Esophagus muscularis mucosa (tissue), 4 donors: ENCODE data around the gene POFUT2. TPM values are rescaled to one million over a fixed set of nuclear protein-coding genes. Genes with fewer than 3 reads are reported as not detected.

ENCODE experiments used
- DNase-seq: peaks from one replicate; pipeline ENCODE4 v3.0.0-alpha.2; 2017; ENCODE audit errors: extremely low spot score
- H3K27ac ChIP-seq, 4 donors: fragments of 200-600 bp; sonication (generic); replicated peaks in 1 of 4; 1 replicate in 3 of 4; 2 replicates in 1 of 4; pipeline ENCODE4 v1.5.1; 2016 to 2019; ENCODE audit warnings: mild to moderate bottlenecking in 1 of 4
- H3K27me3 ChIP-seq, 4 donors: fragments of 200-600 bp; sonication (generic); one replicate each; pipeline versions ENCODE4 v1.5.1 to v1.6.0; 2016 to 2019
- H3K36me3 ChIP-seq, 4 donors: fragments of 200-600 bp; sonication (generic); one replicate each; pipeline ENCODE4 v1.5.1; 2016 to 2019
- H3K4me1 ChIP-seq, 4 donors: fragments of 200-600 bp; sonication (generic); one replicate each; pipeline ENCODE4 v1.5.1; 2016 to 2019
- H3K4me3 ChIP-seq, 4 donors: fragments of 200-600 bp; sonication (generic); 1 replicate in 2 of 4; 2 replicates in 2 of 4; pipeline ENCODE4 v1.5.1; 2016 to 2019; ENCODE audit warnings: mild to moderate bottlenecking in 4 of 4, moderate library complexity in 1 of 4
- H3K9me3 ChIP-seq, 4 donors: fragments of 200-600 bp; sonication (generic); 1 replicate in 3 of 4; 2 replicates in 1 of 4; pipeline ENCODE4 v1.5.1; 2016 to 2019
- EP300 ChIP-seq: sonication (generic); formaldehyde crosslinking; IDR thresholded peaks from one replicate; pipeline ENCODE4 v1.6.1; 2017; ENCODE audit warnings: antibody characterized with exemption
- POLR2A ChIP-seq: fragments of 450-650 bp; IDR thresholded peaks from one replicate; pipeline ENCODE4 v1.6.1; 2017; ENCODE audit warnings: antibody characterized with exemption, moderate library complexity, mild to moderate bottlenecking, low read depth
- POLR2AphosphoS5 ChIP-seq, 2 donors: sonication (generic); formaldehyde crosslinking; IDR thresholded peaks; one replicate each; pipeline ENCODE4 v1.6.1; 2017; ENCODE audit warnings: antibody characterized with exemption in 2 of 2
- WGBS: methylation state at CpG from one replicate; pipeline ENCODE4 v1.1.5; 2018; 5-methylcytosine and 5-hydroxymethylcytosine counted together
- intact Hi-C: fragments of 100-400 bp; cut with DNase I; formaldehyde crosslinking; loops from one replicate; pipeline ENCODE4 v1.15.1; 2023
- total RNA-seq, 4 donors: library from RNA; depleted of rRNA; stranded (reverse); fragments of >200 nt; gene quantifications; one replicate each; pipeline versions ENCODE4 v1.1.0 to v1.2.1, GENCODE V29; 2016
- TF ChIP-seq, protein P1 (sequence below), 3 experiments: fragments of 200-600 bp in 2 of 3; fragments of 450-650 bp in 1 of 3; sonication (generic) in 2 of 3; IDR thresholded peaks; one replicate each; pipeline ENCODE4 v1.5.1; 2017 to 2019; ENCODE audit warnings: antibody characterized with exemption in 3 of 3, mild to moderate bottlenecking in 2 of 3, moderate library complexity in 1 of 3

The POFUT2 gene
- total RNA-seq, 4 donors from 2014 or later: 15.8 to 21.6 (median 18.7) TPM

GRCh38 chr21:45269861-45270260 is 17.8 kb downstream of the POFUT2 start:
- Histone ChIP-seq H3K36me3 (peaks cover 48 to 95% (median 76%) of the 10 kb centered on the region in 4 donors), H3K4me1 (no peaks in the 10 kb centered on the region), H3K27ac (no peak overlapping the region), H3K4me3 (no peak overlapping the region), H3K9me3 (peaks cover 0 to 6% (median 3%) of the 10 kb centered on the region in 4 donors), H3K27me3 (no peaks in the 10 kb centered on the region)
- DNase-seq: no peak
- intact Hi-C loops: loop anchor here (10.0 kb wide), 1 partner anchor 325 kb away; the partner anchor contains the start of gene SLX9
- TF ChIP-seq, protein P1, sequence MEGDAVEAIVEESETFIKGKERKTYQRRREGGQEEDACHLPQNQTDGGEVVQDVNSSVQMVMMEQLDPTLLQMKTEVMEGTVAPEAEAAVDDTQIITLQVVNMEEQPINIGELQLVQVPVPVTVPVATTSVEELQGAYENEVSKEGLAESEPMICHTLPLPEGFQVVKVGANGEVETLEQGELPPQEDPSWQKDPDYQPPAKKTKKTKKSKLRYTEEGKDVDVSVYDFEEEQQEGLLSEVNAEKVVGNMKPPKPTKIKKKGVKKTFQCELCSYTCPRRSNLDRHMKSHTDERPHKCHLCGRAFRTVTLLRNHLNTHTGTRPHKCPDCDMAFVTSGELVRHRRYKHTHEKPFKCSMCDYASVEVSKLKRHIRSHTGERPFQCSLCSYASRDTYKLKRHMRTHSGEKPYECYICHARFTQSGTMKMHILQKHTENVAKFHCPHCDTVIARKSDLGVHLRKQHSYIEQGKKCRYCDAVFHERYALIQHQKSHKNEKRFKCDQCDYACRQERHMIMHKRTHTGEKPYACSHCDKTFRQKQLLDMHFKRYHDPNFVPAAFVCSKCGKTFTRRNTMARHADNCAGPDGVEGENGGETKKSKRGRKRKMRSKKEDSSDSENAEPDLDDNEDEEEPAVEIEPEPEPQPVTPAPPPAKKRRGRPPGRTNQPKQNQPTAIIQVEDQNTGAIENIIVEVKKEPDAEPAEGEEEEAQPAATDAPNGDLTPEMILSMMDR (IDR thresholded peaks at IDR 0.05): no peak
- TF ChIP-seq POLR2AphosphoS5 (IDR thresholded peaks at IDR 0.05): no peak
- no peak for TF ChIP-seq POLR2A
- no peak for TF ChIP-seq EP300
- WGBS: 93% methylated on average over 13 of the region's 13 CpGs

DNA sequence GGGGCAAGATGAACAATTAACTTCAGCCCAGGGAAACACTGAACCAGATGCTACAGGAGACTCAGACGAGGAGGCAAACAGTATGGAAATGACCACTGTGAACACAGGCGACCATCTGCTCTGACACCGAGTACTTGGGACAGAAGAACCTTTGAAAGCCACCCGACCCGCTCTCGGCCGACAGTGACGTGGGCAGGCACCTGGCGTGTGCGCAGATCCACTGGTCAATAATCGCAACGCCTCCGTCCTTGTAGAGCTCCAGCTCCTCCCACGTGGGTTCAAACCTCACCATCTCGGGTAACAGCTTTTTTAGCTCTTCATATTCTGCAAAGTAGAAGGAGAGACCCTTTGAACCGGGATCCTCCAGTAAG is 20.3 kb downstream of the POFUT2 start:
- H3K27ac ChIP-seq: no peak overlapping the region
- no peaks in the 10 kb centered on the region for H3K4me1 ChIP-seq
- no peak overlapping the region for H3K4me3 ChIP-seq
- 89% methylated on average over 16 of the region's 16 CpGs for WGBS
- peaks cover 45 to 95% (median 83%) of the 10 kb centered on the region in 4 donors for H3K36me3 ChIP-seq
- no peak for DNase-seq
- intact Hi-C loops: no loop called here
- H3K9me3 ChIP-seq: peaks cover 0 to 6% (median 3%) of the 10 kb centered on the region in 4 donors
- TF ChIP-seq EP300 (no peak), POLR2A (no peak), POLR2AphosphoS5 (IDR thresholded peaks at IDR 0.05) (no peak)
- TF ChIP-seq, protein P1 (IDR thresholded peaks at IDR 0.05): no peak
- H3K27me3 ChIP-seq: no peaks in the 10 kb centered on the region

DNA sequence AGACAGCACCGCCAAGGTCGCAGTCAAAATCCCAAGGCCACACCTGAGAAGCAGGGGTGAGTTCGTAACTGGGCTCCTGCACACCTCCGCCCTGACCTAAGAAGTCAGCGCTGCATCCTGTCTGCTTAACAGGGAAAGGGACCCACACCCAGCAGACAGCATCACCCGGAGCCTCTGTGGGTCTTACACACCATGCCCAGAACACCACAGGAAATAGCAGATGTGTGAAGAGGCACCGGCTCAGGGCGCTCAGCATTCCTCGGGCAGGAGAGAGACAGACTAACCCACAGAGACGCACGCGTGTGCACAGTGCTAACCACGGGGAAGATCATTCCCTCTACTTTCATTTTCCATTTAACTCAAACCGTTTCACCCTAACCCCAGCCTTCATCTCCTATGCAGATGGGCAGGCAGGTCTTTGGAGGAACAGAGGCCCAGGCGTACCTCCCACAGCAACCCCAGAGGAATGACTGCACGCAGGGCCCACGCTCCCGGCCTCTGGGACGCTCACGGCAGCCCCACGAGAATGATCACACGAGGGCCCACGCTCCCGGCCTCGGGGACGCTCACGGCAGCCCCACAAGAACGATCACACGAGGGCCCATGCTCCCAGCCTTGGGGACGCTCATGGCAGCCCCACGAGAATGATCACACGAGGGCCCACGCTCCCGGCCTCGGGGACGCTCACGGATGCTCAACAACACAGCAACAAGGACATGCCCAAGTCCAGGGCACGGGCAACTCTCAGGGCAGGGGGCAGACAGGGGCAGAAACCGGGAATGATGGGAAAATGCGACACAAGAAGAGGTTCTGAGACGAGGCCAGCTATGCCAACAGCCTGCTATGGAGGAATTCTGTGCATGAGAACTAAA is 20.9 kb downstream of the POFUT2 start:
- 88% methylated on average over 35 of the region's 41 CpGs for WGBS
- Histone ChIP-seq H3K36me3 (peaks cover 43 to 90% (median 79%) of the 10 kb centered on the region in 4 donors), H3K27ac (no peak overlapping the region), H3K27me3 (no peaks in the 10 kb centered on the region), H3K4me3 (no peak overlapping the region), H3K4me1 (no peaks in the 10 kb centered on the region), H3K9me3 (peaks cover 0 to 5% (median under 1%) of the 10 kb centered on the region in 4 donors)
- DNase-seq: no peak
- intact Hi-C loops: no loop called here
- TF ChIP-seq, protein P1 (IDR thresholded peaks at IDR 0.05): no peak
- TF ChIP-seq EP300 (no peak), POLR2A (no peak), POLR2AphosphoS5 (IDR thresholded peaks at IDR 0.05) (no peak)

DNA sequence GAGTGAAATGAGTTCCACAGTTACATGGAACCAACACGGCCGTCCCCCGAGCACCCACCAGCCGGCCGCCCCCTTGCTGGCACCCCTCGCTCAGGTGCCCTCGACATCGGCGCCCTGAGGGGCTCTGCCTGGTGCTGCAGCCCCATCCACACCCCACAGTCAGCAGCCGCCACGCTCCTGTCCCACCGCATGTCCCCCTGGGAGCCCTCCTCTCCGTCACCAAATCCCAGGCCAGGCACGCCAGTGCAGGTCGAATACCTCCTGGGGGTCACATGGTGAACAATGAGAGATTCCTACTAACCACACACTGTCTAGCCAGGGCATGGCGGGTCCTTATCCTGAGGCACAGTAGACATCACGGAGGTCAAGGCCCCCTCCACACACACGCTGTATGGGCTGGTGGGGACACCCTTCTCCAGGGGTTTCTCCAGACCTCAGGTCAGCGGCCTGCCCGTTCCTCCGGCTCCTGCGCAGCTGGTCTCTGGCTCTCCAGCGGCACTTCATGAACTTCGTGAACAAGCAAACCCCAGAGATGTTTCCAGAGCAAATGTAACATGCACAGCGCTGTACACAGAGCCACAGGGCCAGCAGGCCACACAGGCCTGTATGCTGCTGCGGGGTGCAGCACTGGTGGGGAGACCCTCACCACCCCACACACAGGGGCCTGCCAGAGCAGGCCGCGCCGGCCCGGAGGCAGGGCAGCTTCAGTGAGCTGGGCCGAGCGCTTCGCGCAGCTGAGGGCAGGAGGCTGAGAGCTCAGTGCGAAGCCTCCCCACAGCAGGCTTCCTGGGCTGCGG is 21.8 kb downstream of the POFUT2 start:
- Histone ChIP-seq H3K27me3 (no peaks in the 10 kb centered on the region), H3K4me3 (no peak overlapping the region), H3K27ac (no peak overlapping the region), H3K9me3 (no peaks in the 10 kb centered on the region), H3K4me1 (no peaks in the 10 kb centered on the region), H3K36me3 (peaks cover 34 to 83% (median 70%) of the 10 kb centered on the region in 4 donors)
- TF ChIP-seq EP300: no peak
- TF ChIP-seq POLR2A: no peak
- no peak for TF ChIP-seq POLR2AphosphoS5 (IDR thresholded peaks at IDR 0.05)
- TF ChIP-seq, protein P1 (IDR thresholded peaks at IDR 0.05): no peak
- intact Hi-C loops: no loop called here
- WGBS: 93% methylated on average over 32 of the region's 36 CpGs
- no peak for DNase-seq
